Endodermal cell (in vitro differentiated cells): Measurements from ENCODE around the gene CYB5D1. TPM values are rescaled to one million over a fixed set of nuclear protein-coding genes. Genes with fewer than 3 reads are reported as not detected.

Experiments used
- DNase-seq: peaks from one replicate; pipeline ENCODE4 v3.0.0-alpha.2; 2017
- H3K27ac ChIP-seq: 2 replicates; pipeline ENCODE4 v1.5.1; 2013; ENCODE audit warnings: mild to moderate bottlenecking, low read depth, low read length, moderate library complexity
- H3K27me3 ChIP-seq: 2 replicates; pipeline ENCODE4 v1.6.1; 2013; ENCODE audit warnings: mild to moderate bottlenecking, low read length, moderate library complexity; ENCODE audit not compliant: insufficient read depth, control insufficient read depth, poor library complexity, severe bottlenecking
- H3K36me3 ChIP-seq: 2 replicates; pipeline ENCODE4 v1.7.0; 2013; ENCODE audit warnings: mild to moderate bottlenecking, low read length, moderate library complexity; ENCODE audit not compliant: control insufficient read depth, insufficient read depth
- H3K4me1 ChIP-seq: one replicate; pipeline ENCODE4 v1.7.0; 2013; ENCODE audit warnings: low read length; ENCODE audit not compliant: control insufficient read depth, insufficient read depth
- H3K4me3 ChIP-seq: 2 replicates; pipeline ENCODE4 v1.5.1; 2013; ENCODE audit warnings: mild to moderate bottlenecking, low read length, moderate library complexity
- H3K9ac ChIP-seq: 2 replicates; pipeline ENCODE4 v1.6.1; 2013; ENCODE audit warnings: mild to moderate bottlenecking, low read length, moderate library complexity; ENCODE audit not compliant: poor library complexity, severe bottlenecking; ENCODE audit errors: extremely low read depth
- H3K9me3 ChIP-seq: 2 replicates; pipeline ENCODE4 v1.6.1; 2013; ENCODE audit warnings: mild to moderate bottlenecking, low read length, moderate library complexity; ENCODE audit not compliant: control insufficient read depth
- H3K27ac Mint-ChIP-seq: 2 replicates; pipeline ENCODE4 v1.8.0; 2020; ENCODE audit warnings: mixed read lengths
- H3K27me3 Mint-ChIP-seq: 2 replicates; pipeline ENCODE4 v1.8.0; 2021; ENCODE audit warnings: mild to moderate bottlenecking, mixed read lengths; ENCODE audit not compliant: insufficient read depth
- H3K36me3 Mint-ChIP-seq: 2 replicates; pipeline ENCODE4 v1.8.0; 2020; ENCODE audit warnings: low read depth, mixed read lengths
- H3K4me1 Mint-ChIP-seq: 2 replicates; pipeline ENCODE4 v1.8.0; 2020; ENCODE audit warnings: mixed read lengths
- H3K4me3 Mint-ChIP-seq: 2 replicates; pipeline ENCODE4 v1.8.0; 2020; ENCODE audit warnings: mild to moderate bottlenecking, moderate library complexity, mixed read lengths
- H3K9me3 Mint-ChIP-seq: 2 replicates; pipeline ENCODE4 v1.8.0; 2020; ENCODE audit warnings: mild to moderate bottlenecking, mixed read lengths
- WGBS, 2 experiments: methylation state at CpG; one replicate each; pipeline versions ENCODE4 v1.1.5 to v1.1.7; 2013; ENCODE audit warnings: missing lambda C conversion rate in 2 of 2, mixed read lengths in 1 of 2; ENCODE audit not compliant: insufficient coverage in 1 of 2, insufficient read length in 1 of 2; 5-methylcytosine and 5-hydroxymethylcytosine counted together
- total RNA-seq, 2 donors: library from RNA; stranded (reverse); fragmentation: NEBNext Ultra II Directional in 1 of 2; extraction: Animal tissue kit (Norgen Biotek cat#: 25700) in 1 of 2; gene quantifications; 2 replicates in 1 of 2; 3 replicates in 1 of 2; pipeline ENCODE4 v1.2.1, GENCODE V29; 2021
- TF ChIP-seq, protein P1 (sequence below): fragments of 200-600 bp; sonication (generic); conservative IDR thresholded peaks from 2 replicates; pipeline ENCODE4 v1.5.0; 2021; ENCODE audit warnings: antibody characterized with exemption, mild to moderate bottlenecking

The CYB5D1 gene
- total RNA-seq, 2 donors from 2014 or later = 10.6 to 12.9 TPM

DNA sequence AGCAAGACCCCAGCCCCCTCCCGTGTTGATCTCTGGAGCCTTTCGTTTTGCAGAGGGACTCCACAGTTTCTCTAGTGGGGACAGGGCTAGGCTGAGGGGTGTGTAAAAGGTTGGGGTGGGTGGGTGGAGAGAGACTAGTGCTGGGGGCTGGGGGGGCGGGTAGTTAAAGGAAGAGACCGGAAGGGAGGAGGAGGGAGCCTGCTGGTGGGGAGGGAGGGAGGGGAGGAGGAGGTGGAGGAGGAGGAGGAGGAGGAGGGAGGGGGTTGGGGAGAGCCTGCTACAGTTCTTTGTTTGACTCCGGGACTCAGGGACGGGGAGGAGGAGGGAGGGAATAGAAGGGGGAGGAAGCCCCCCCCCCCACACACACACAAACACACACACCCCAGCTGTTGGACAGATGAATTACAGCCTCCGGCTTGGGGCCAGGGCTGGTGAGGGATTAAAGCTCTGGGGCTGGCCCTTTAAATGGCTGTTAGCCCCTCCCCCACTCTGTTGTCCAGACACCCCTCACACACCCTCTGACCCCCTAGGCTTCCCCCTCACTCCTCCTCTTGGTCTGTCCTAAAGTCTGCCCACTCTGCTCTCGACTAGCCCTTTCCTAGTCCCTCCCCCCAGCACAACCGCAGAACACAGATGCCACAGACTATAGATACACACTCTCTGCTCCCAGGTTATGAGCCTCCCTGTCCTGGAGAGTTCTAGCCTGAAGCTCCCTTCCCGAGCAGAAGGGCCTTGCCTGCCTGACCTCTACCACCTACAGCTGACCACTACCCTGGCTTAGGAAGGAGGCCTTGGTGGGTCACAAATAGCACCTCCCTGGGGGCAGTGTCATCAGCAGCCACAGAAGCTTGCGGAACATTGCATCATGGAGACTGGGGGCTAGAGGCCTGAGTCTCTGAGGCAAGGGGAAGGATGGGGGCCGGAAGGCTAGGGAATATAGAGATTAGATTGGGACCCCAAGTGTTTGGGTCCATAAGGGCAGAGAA is 19.4 kb upstream of the CYB5D1 start:
- Mint-ChIP-seq H3K36me3 (peaks cover 13% of the 10 kb centered on the region), H3K27me3 (peaks cover 6% of the 10 kb centered on the region), H3K27ac (peak overlapping the region; percentile 98), H3K4me1 (peaks cover 44% of the 10 kb centered on the region), H3K4me3 (peak overlapping the region; percentile 93), H3K9me3 (no peaks in the 10 kb centered on the region)
- Histone ChIP-seq H3K4me3 (peak overlapping the region; percentile 92), H3K9ac (peak overlapping the region; percentile 46), H3K9me3 (no peaks in the 10 kb centered on the region), H3K4me1 (peaks cover 11% of the 10 kb centered on the region), H3K36me3 (peaks cover 6% of the 10 kb centered on the region), H3K27ac (peak overlapping the region; percentile 82), H3K27me3 (no peaks in the 10 kb centered on the region)
- 27 to 40% methylated on average over 4 to 8 of the region's 12 CpGs for WGBS, 2 experiments
- TF ChIP-seq, protein P1, sequence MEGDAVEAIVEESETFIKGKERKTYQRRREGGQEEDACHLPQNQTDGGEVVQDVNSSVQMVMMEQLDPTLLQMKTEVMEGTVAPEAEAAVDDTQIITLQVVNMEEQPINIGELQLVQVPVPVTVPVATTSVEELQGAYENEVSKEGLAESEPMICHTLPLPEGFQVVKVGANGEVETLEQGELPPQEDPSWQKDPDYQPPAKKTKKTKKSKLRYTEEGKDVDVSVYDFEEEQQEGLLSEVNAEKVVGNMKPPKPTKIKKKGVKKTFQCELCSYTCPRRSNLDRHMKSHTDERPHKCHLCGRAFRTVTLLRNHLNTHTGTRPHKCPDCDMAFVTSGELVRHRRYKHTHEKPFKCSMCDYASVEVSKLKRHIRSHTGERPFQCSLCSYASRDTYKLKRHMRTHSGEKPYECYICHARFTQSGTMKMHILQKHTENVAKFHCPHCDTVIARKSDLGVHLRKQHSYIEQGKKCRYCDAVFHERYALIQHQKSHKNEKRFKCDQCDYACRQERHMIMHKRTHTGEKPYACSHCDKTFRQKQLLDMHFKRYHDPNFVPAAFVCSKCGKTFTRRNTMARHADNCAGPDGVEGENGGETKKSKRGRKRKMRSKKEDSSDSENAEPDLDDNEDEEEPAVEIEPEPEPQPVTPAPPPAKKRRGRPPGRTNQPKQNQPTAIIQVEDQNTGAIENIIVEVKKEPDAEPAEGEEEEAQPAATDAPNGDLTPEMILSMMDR = no peak
- DNase-seq = peak; percentile 79

DNA sequence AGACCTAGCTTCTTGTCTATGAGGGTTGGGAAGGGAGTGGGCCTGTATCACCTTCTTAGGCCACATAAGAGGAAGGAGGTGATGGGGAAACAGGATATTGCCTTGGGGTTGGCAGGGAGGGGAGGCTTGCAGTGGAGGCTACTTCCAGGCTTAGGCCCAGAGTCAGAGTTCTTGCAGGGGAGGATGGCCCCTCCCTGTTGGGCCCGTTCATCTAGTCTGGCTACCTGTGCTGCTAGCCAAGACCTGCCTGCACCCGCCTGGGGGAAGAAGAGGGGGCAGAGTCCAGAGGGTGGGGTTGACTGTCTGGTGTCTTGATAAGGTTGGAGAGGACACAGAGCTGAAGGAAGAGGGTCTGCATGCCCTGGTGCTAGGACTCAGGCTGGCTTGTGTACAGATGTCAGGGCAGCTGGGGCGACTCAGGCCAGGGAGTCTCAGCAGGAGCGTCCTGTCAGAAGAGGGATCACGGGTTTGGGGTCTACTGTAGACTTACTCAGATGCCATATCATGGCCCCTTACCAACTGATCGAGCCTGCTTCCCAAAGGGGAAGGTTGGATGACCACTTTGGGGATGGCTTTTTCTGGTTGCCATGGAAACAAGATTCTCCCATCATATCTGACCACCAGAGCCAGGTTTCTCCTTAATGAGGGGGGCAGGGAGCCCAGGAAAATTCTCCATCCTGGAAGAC is 18.5 kb upstream of the CYB5D1 start:
- peak overlapping the region; percentile 82 for H3K27ac ChIP-seq
- Mint-ChIP-seq H3K27ac (peak overlapping the region; percentile 81), H3K4me1 (peaks cover 41% of the 10 kb centered on the region)

DNA sequence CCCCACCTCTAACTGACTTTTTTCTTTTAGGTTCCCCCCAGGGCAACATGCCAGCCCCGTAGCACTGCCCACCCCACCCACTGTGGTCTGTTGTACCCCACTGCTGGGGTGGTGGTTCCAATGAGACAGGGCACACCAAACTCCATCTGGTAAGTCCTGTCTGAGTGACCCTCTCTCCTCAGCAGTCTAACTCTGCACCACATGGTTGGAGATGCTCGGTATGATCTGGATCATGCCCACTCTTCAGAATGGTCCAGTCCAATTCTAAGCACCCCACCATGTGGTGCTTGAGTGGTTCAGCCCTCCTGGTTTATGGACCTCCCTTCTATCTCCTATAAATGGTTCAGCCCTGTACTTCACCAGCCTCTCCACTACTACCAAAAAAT is 17.9 kb upstream of the CYB5D1 start:
- DNase-seq = peak; percentile 41
- Mint-ChIP-seq H3K36me3 (peaks cover 13% of the 10 kb centered on the region), H3K27me3 (peaks cover 2% of the 10 kb centered on the region), H3K9me3 (no peaks in the 10 kb centered on the region), H3K4me1 (peaks cover 41% of the 10 kb centered on the region), H3K27ac (no peak overlapping the region), H3K4me3 (no peak overlapping the region)
- Histone ChIP-seq H3K4me3 (no peak overlapping the region), H3K4me1 (peaks cover 11% of the 10 kb centered on the region), H3K27ac (no peak overlapping the region), H3K36me3 (peaks cover 6% of the 10 kb centered on the region), H3K9ac (no peak overlapping the region), H3K27me3 (no peaks in the 10 kb centered on the region), H3K9me3 (no peaks in the 10 kb centered on the region)
- WGBS, 2 experiments = 86 to 93% methylated on average over 1 to 2 of the region's 2 CpGs
- TF ChIP-seq, protein P1 = no peak

More for the DNA sequence above, 18.5 kb upstream of the CYB5D1 start:
- Histone ChIP-seq H3K4me1 (peaks cover 11% of the 10 kb centered on the region), H3K36me3 (peaks cover 6% of the 10 kb centered on the region), H3K4me3 (peak overlapping the region; percentile 76), H3K9me3 (no peaks in the 10 kb centered on the region), H3K9ac (peak overlapping the region; percentile 5), H3K27me3 (no peaks in the 10 kb centered on the region)
- H3K4me3 Mint-ChIP-seq = peak overlapping the region; percentile 93
- DNase-seq = peak; percentile 59
- TF ChIP-seq, protein P1 = no peak
- peaks cover 13% of the 10 kb centered on the region for H3K36me3 Mint-ChIP-seq
- 84 to 92% methylated on average over 2 to 6 of the region's 6 CpGs for WGBS, 2 experiments
- H3K27me3 Mint-ChIP-seq = peaks cover 2% of the 10 kb centered on the region
- H3K9me3 Mint-ChIP-seq = no peaks in the 10 kb centered on the region
